ENCODE results near the gene PTPRM. TPM values are rescaled to one million over a fixed set of nuclear protein-coding genes. Genes with fewer than 3 reads are reported as not detected.

The PTPRM gene
- total and polyA plus RNA-seq, 7 donors = 3.9 to 151 (median 62.8) TPM

GRCh38 chr18:7723558-7723957 lies 156.4 kb downstream of the PTPRM start:
- no peaks in the 10 kb centered on the region for H3K27me3 ChIP-seq
- H3K27ac ChIP-seq = no peak overlapping the region
- WGBS, 2 donors = 86 to 93% methylated on average over 8 of the region's 8 CpGs
- peaks cover 0 to 19% (median 11%) of the 10 kb centered on the region in 4 donors for H3K4me1 ChIP-seq
- H3K9me3 ChIP-seq = no peaks in the 10 kb centered on the region
- no peaks in the 10 kb centered on the region for H3K36me3 ChIP-seq
- TF ChIP-seq, protein P1, sequence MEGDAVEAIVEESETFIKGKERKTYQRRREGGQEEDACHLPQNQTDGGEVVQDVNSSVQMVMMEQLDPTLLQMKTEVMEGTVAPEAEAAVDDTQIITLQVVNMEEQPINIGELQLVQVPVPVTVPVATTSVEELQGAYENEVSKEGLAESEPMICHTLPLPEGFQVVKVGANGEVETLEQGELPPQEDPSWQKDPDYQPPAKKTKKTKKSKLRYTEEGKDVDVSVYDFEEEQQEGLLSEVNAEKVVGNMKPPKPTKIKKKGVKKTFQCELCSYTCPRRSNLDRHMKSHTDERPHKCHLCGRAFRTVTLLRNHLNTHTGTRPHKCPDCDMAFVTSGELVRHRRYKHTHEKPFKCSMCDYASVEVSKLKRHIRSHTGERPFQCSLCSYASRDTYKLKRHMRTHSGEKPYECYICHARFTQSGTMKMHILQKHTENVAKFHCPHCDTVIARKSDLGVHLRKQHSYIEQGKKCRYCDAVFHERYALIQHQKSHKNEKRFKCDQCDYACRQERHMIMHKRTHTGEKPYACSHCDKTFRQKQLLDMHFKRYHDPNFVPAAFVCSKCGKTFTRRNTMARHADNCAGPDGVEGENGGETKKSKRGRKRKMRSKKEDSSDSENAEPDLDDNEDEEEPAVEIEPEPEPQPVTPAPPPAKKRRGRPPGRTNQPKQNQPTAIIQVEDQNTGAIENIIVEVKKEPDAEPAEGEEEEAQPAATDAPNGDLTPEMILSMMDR (IDR thresholded peaks at IDR 0.05) = no peak
- no peak for TF ChIP-seq POLR2AphosphoS5 (IDR thresholded peaks at IDR 0.05)
- TF ChIP-seq POLR2A (IDR thresholded peaks at IDR 0.05) = no peak
- TF ChIP-seq EP300 (IDR thresholded peaks at IDR 0.05) = no peak
- H3K4me3 ChIP-seq = no peak overlapping the region
- DNase-seq = no peak
- intact Hi-C loops (cut with DNase I) = no loop called here

GRCh38 chr18:7725473-7725872 lies 158.4 kb downstream of the PTPRM start:
- DNase-seq = no peak
- H3K4me1 ChIP-seq = peaks cover 0 to 19% (median 11%) of the 10 kb centered on the region in 4 donors
- no peaks in the 10 kb centered on the region for H3K36me3 ChIP-seq
- H3K27me3 ChIP-seq = no peaks in the 10 kb centered on the region
- 90 to 94% methylated on average over 9 of the region's 9 CpGs for WGBS, 2 donors
- intact Hi-C loops (cut with DNase I) = no loop called here
- no peak overlapping the region for H3K27ac ChIP-seq
- no peak overlapping the region for H3K4me3 ChIP-seq
- no peaks in the 10 kb centered on the region for H3K9me3 ChIP-seq
- TF ChIP-seq POLR2A (IDR thresholded peaks at IDR 0.05) (no peak), EP300 (IDR thresholded peaks at IDR 0.05) (no peak), POLR2AphosphoS5 (IDR thresholded peaks at IDR 0.05) (no peak)
- TF ChIP-seq, protein P1 (IDR thresholded peaks at IDR 0.05) = no peak

DNA sequence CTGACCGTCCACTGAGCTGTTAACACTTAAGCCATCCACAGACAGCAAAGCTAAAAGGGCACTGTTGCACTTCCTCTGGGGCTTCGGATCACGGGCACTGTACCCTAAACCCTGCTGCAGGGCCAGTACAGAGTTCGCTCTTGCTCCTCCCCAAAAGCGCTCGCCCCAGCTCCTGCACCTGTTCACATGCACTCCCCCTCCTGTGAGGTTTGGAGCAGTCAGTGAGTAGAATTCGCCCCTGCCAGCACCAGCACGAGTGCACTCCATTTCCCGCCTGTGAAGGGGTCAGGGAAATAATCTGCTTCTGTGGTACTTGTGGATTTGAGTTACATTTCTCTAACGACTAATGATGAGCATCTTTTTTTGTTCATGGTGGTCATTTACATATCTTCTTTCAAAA lies 158.8 kb downstream of the PTPRM start:
- no peaks in the 10 kb centered on the region for H3K36me3 ChIP-seq
- TF ChIP-seq, protein P1 (IDR thresholded peaks at IDR 0.05) = no peak
- no peak for TF ChIP-seq EP300 (IDR thresholded peaks at IDR 0.05)
- TF ChIP-seq POLR2A (IDR thresholded peaks at IDR 0.05) = no peak
- TF ChIP-seq POLR2AphosphoS5 (IDR thresholded peaks at IDR 0.05) = no peak
- intact Hi-C loops (cut with DNase I) = no loop called here
- H3K9me3 ChIP-seq = no peaks in the 10 kb centered on the region
- no peaks in the 10 kb centered on the region for H3K27me3 ChIP-seq
- no peak for DNase-seq
- WGBS, 2 donors = 90 to 93% methylated on average over 10 of the region's 10 CpGs
- H3K4me3 ChIP-seq = no peak overlapping the region
- H3K27ac ChIP-seq = no peak overlapping the region
- peaks cover 0 to 19% (median 11%) of the 10 kb centered on the region in 4 donors for H3K4me1 ChIP-seq

DNA sequence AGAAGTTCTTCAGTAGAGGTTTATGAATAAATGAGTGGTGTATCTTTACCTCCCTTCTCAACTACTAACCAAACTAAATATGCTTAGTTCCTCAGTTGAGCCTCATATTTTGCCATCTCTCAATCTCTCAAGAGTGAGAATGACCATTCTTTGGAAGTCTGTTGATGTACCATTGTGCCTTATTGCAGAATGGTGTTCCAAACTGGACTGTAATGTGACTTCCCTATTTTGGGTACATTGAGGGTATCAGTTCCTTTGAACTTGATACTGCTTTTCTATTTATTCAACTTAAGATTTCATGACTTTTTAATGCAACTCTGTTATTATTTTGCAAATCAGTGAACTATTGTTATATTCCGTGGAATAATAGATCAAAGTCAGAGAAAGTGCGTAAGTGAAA lies 159.4 kb downstream of the PTPRM start:
- Histone ChIP-seq H3K27ac (no peak overlapping the region), H3K27me3 (no peaks in the 10 kb centered on the region), H3K9me3 (no peaks in the 10 kb centered on the region), H3K36me3 (no peaks in the 10 kb centered on the region), H3K4me3 (no peak overlapping the region), H3K4me1 (peaks cover 0 to 18% (median 9%) of the 10 kb centered on the region in 4 donors)
- intact Hi-C loops (cut with DNase I) = no loop called here
- TF ChIP-seq EP300 (IDR thresholded peaks at IDR 0.05) (no peak), POLR2AphosphoS5 (IDR thresholded peaks at IDR 0.05) (no peak), POLR2A (IDR thresholded peaks at IDR 0.05) (no peak)
- TF ChIP-seq, protein P1 (IDR thresholded peaks at IDR 0.05) = no peak
- no peak for DNase-seq
- WGBS, 2 donors = 49 to 71% methylated on average over 2 of the region's 2 CpGs

Measured in sigmoid colon (tissue), 7 donors.